MM.1S (cell line): ENCODE measurements around the gene TCAF2.
"Not testable (repeated sequence)": the region's sequence is repeated elsewhere in the genome, so short reads cannot be mapped to it uniquely, and the experiment has no call there.

Source experiments
- DNase-seq: peaks from one replicate; pipeline ENCODE4 v3.0.0-alpha.2; 2015
- H2AFZ ChIP-seq: fragments of 300-600 bp; sonication (generic); 2 replicates; pipeline ENCODE4 v1.6.0; 2016; ENCODE audit warnings: antibody characterized with exemption, low read length
- H3F3A ChIP-seq: fragments of 300-600 bp; sonication (generic); 2 replicates; pipeline ENCODE4 v1.6.1; 2016; ENCODE audit warnings: mild to moderate bottlenecking, antibody characterized with exemption, low read length, moderate library complexity, mixed read lengths; ENCODE audit not compliant: insufficient read depth
- H3K27ac ChIP-seq: fragments of 300-600 bp; sonication (generic); 2 replicates; pipeline ENCODE4 v1.5.1; 2016; ENCODE audit warnings: mild to moderate bottlenecking, low read length
- H3K27me3 ChIP-seq: fragments of 300-600 bp; sonication (generic); replicated peaks from 2 replicates; pipeline ENCODE4 v1.6.0; 2016; ENCODE audit warnings: low read length; ENCODE audit not compliant: insufficient read depth
- H3K36me3 ChIP-seq: fragments of 300-600 bp; sonication (generic); replicated peaks from 2 replicates; pipeline ENCODE4 v1.6.1; 2016; ENCODE audit warnings: mild to moderate bottlenecking, low read length, mixed read lengths; ENCODE audit not compliant: insufficient read depth
- H3K4me1 ChIP-seq: fragments of 300-600 bp; sonication (generic); 2 replicates; pipeline ENCODE4 v1.6.1; 2016; ENCODE audit warnings: low read length, mixed read lengths
- H3K4me2 ChIP-seq: fragments of 300-600 bp; sonication (generic); 2 replicates; pipeline ENCODE4 v1.6.0; 2016; ENCODE audit warnings: low read depth, low read length
- H3K4me3 ChIP-seq: fragments of 300-600 bp; sonication (generic); 2 replicates; pipeline ENCODE4 v1.5.1; 2016; ENCODE audit warnings: low read length, mixed read lengths
- H3K79me2 ChIP-seq: fragments of 300-600 bp; sonication (generic); 2 replicates; pipeline ENCODE4 v1.6.1; 2016; ENCODE audit warnings: mixed run types, low read length, mixed read lengths
- H3K9ac ChIP-seq: fragments of 300-600 bp; sonication (generic); 2 replicates; pipeline ENCODE4 v1.6.1; 2016; ENCODE audit warnings: low read length, mixed read lengths
- H3K9me2 ChIP-seq: fragments of 300-600 bp; sonication (generic); replicated peaks from 2 replicates; pipeline ENCODE4 v1.6.1; 2016; ENCODE audit warnings: mild to moderate bottlenecking, low read length, mixed read lengths; ENCODE audit not compliant: insufficient read depth
- H3K9me3 ChIP-seq: fragments of 300-600 bp; sonication (generic); replicated peaks from 2 replicates; pipeline ENCODE4 v1.6.1; 2016; ENCODE audit warnings: mild to moderate bottlenecking, low read length, mixed read lengths; ENCODE audit not compliant: insufficient read depth
- H4K20me1 ChIP-seq: fragments of 300-600 bp; sonication (generic); 2 replicates; pipeline ENCODE4 v1.6.1; 2016; ENCODE audit warnings: mild to moderate bottlenecking, low read length, moderate library complexity, mixed read lengths; ENCODE audit not compliant: insufficient read depth

Gene TCAF2

DNA sequence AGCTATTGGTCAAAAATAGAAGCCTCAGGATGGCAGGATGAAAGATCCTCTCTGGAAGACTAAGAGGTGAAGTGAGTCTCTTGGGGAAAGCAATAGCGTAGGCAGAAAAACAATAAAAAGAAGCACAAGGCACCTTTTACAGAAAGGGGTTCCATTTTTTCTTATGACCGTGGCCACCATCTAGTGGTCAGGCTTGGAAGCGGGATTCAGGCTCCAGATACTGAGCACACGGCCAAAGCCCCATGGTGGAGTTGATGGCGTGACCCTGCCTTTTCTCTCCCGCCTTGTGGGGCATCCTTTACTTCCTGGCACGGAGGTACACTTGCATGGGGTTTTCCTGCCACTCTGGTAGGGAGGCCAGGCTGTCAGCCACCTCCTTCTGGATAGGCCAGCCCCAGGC lies 18.6 kb downstream of the TCAF2 start:
- not testable (repeated sequence) for H3K4me1 ChIP-seq, H3K4me3 ChIP-seq, H3K27ac ChIP-seq, DNase-seq, H3F3A ChIP-seq, H3K4me2 ChIP-seq, H3K9me3 ChIP-seq, H3K9me2 ChIP-seq, H4K20me1 ChIP-seq, H3K36me3 ChIP-seq, H3K9ac ChIP-seq, H2AFZ ChIP-seq, H3K27me3 ChIP-seq, H3K79me2 ChIP-seq

DNA sequence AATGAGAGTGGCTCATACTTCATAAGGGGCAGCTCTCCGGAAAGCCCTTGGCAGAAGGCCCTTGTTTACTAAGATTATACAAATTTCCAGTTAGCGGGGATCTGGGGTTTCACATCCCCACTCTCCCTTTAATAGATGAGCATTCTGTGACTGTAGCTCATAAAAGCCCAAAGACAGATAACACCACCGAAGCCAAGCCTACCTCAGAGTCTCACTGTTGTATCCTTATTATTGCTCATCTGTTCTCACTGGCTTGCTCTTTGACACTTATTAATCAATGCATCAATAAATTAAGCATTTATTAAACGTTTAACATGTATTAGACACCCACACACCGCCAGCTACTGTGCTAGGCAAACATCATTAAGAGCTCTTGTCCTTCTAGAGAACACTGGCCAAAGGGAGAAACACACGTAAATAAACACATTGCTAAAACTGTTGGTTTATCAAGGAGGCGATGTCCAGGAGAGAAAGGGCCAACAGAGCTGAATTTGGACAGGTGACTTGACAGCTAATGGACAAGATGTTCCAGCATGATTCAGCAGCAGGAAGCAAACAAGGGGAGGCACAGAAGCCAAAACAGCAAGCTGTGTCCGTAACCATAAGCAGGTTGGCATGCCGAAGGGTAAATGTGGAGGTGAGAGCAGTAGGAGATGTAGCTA lies 19.9 kb downstream of the TCAF2 start:
- not testable (repeated sequence) for H2AFZ ChIP-seq

GRCh38 chr7:143646598-143646997 lies 25.8 kb downstream of the TCAF2 start:
- H4K20me1 ChIP-seq, H3K27me3 ChIP-seq, H3K79me2 ChIP-seq, DNase-seq, H3K4me1 ChIP-seq, H3K9me3 ChIP-seq, H3F3A ChIP-seq, H3K4me2 ChIP-seq, H3K27ac ChIP-seq, H3K9ac ChIP-seq, H3K9me2 ChIP-seq, H2AFZ ChIP-seq, H3K36me3 ChIP-seq, H3K4me3 ChIP-seq: not testable (repeated sequence)

More for the DNA sequence above, 19.9 kb downstream of the TCAF2 start:
- not testable (repeated sequence) for DNase-seq, H3K27ac ChIP-seq, H3K9me3 ChIP-seq, H3F3A ChIP-seq, H3K9ac ChIP-seq, H3K9me2 ChIP-seq, H3K4me1 ChIP-seq, H3K79me2 ChIP-seq, H4K20me1 ChIP-seq, H3K4me3 ChIP-seq, H3K36me3 ChIP-seq, H3K4me2 ChIP-seq, H3K27me3 ChIP-seq

DNA sequence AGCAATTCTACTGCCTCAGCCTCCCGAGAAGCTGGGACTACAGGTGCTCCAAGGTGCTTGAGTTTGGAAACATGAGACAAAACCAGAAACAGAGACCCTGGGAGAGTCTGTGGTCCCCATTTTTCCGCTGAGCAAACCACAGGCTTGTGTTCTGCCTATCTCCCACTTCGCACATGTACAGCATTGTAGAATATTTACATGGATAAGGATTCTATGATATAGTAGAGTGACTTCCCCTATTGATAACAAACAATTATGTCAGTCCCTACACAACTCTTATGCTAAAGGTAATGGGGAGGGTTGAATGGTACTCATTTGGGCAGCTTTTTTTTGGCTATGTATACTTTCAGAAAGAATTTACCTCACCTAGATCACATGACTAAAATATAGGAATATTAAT lies 29.1 kb downstream of the TCAF2 start:
- H2AFZ ChIP-seq, H3K79me2 ChIP-seq, H3K9me3 ChIP-seq, H3K4me3 ChIP-seq, DNase-seq, H3K27ac ChIP-seq, H3K27me3 ChIP-seq, H3K36me3 ChIP-seq, H4K20me1 ChIP-seq, H3K9ac ChIP-seq, H3K4me2 ChIP-seq, H3K4me1 ChIP-seq, H3F3A ChIP-seq, H3K9me2 ChIP-seq: not testable (repeated sequence)

DNA sequence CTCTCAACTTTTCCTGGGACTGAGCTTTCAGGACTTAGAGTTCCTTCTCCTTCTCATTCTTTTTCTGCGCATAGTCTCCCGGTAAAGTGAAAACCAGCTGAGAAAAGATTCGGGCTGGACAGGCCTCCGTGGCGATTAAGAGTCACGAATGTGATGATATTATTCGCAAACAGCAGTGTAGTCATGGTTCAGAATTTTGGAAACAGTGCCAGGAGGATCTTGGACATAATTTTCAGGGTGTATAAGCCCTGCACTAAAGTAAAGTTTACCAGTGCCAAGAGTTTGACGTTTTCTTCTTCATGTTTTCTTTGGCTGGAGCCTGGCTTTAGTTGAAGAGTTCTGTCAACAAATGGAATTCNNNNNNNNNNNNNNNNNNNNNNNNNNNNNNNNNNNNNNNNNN lies 29.7 kb downstream of the TCAF2 start:
- H3K9ac ChIP-seq, H3K4me3 ChIP-seq, H3K4me2 ChIP-seq, H3F3A ChIP-seq, H4K20me1 ChIP-seq, H3K27ac ChIP-seq, H3K9me3 ChIP-seq, H3K36me3 ChIP-seq, DNase-seq, H2AFZ ChIP-seq, H3K79me2 ChIP-seq, H3K9me2 ChIP-seq, H3K27me3 ChIP-seq, H3K4me1 ChIP-seq: not testable (repeated sequence)
